Muscle layer of duodenum (tissue), 2 donors: ENCODE data around the gene DDX19B.
"Not testable (repeated sequence)": the region's sequence is repeated elsewhere in the genome, so short reads cannot be mapped to it uniquely, and the experiment has no call there.

Experiments used
- H3K27ac ChIP-seq: one replicate; pipeline ENCODE4 v1.7.0; 2013; ENCODE audit warnings: mild to moderate bottlenecking, low read length
- H3K27me3 ChIP-seq: one replicate; pipeline ENCODE4 v1.7.0; 2013; ENCODE audit warnings: low read depth, mild to moderate bottlenecking, control low read depth, low read length
- H3K36me3 ChIP-seq, 2 donors: one replicate each; pipeline ENCODE4 v1.7.0; 2013; ENCODE audit warnings: low read length in 2 of 2, control low read depth in 1 of 2, mild to moderate bottlenecking in 1 of 2; ENCODE audit not compliant: insufficient read depth in 2 of 2, control insufficient read depth in 1 of 2
- H3K4me1 ChIP-seq, 2 donors: one replicate each; pipeline ENCODE4 v1.7.0; 2013; ENCODE audit warnings: low read length in 2 of 2, mild to moderate bottlenecking in 2 of 2, control low read depth in 1 of 2, moderate library complexity in 1 of 2; ENCODE audit not compliant: insufficient read depth in 2 of 2, control insufficient read depth in 1 of 2
- H3K4me3 ChIP-seq, 2 donors: one replicate each; pipeline ENCODE4 v1.7.0; 2013; ENCODE audit warnings: low read length in 2 of 2, low read depth in 1 of 2, mild to moderate bottlenecking in 1 of 2
- H3K9me3 ChIP-seq, 2 donors: one replicate each; pipeline ENCODE4 v1.7.0; 2013; ENCODE audit warnings: low read length in 2 of 2, control low read depth in 1 of 2, mild to moderate bottlenecking in 1 of 2; ENCODE audit not compliant: control insufficient read depth in 1 of 2
- donor health status: healthy.

Gene DDX19B

GRCh38 chr16:70289229-70290094 is 9.5 kb upstream of the DDX19B start, which contains the start of gene AARS1:
AARS1 (minus strand) TSS chr16:70289506; CDS start chr16:70282763, 6,743 bp downstream.
- no peaks in the 10 kb centered on the region for H3K27me3 ChIP-seq
- peak within 1 kb of the TSS; percentile 81 to 82 for H3K4me3 ChIP-seq
- peak within 1 kb of the TSS; percentile 95 for H3K27ac ChIP-seq
- H3K4me1 ChIP-seq: no peaks in the 10 kb centered on the region
- peaks cover 3 to 6% of the 10 kb centered on the region in 2 donors for H3K36me3 ChIP-seq
- no peaks in the 10 kb centered on the region for H3K9me3 ChIP-seq

- no peak overlapping the region for H3K27ac ChIP-seq
- H3K36me3 ChIP-seq: peaks cover 0 to 6% of the 10 kb centered on the region in 2 donors
- no peak overlapping the region for H3K4me3 ChIP-seq
- no peaks in the 10 kb centered on the region for H3K9me3 ChIP-seq
- no peaks in the 10 kb centered on the region for H3K4me1 ChIP-seq
- no peaks in the 10 kb centered on the region for H3K27me3 ChIP-seq
These were observed 8.0 kb upstream of the DDX19B start for GRCh38 chr16:70290949-70291519.

DNA sequence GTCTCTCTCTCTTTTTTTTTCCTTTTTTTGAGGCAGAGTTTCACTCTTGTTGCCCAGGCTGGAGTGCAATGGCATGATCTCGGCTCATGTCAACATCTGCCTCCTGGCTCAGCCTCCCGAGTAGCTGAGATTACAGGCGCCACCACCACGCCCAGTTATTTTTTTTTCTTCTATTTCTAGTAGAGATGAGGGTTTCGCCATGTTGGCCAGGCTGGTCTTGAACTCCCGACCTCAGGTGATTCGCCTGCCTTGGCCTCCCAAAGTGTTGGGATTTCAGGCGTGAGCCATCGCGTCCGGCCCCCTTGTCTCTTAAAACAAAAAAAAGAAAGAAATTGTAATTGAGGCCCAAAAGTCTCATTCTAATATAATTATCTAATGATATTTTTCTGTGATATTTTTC is 6.8 kb upstream of the DDX19B start:
- not testable (repeated sequence) for H3K27ac ChIP-seq, H3K9me3 ChIP-seq, H3K36me3 ChIP-seq, H3K4me3 ChIP-seq, H3K27me3 ChIP-seq, H3K4me1 ChIP-seq

GRCh38 chr16:70294385-70295025 is 4.5 kb upstream of the DDX19B start:
- no peaks in the 10 kb centered on the region for H3K27me3 ChIP-seq
- H3K36me3 ChIP-seq: no peaks in the 10 kb centered on the region
- H3K9me3 ChIP-seq: no peaks in the 10 kb centered on the region
- no peaks in the 10 kb centered on the region for H3K4me1 ChIP-seq
- no peak overlapping the region for H3K27ac ChIP-seq
- H3K4me3 ChIP-seq: no peak overlapping the region

GRCh38 chr16:70295634-70296033 is 3.4 kb upstream of the DDX19B start:
- no peak overlapping the region for H3K4me3 ChIP-seq

GRCh38 chr16:70301121-70301520 is 2.1 kb downstream of the DDX19B start:
- Histone ChIP-seq H3K4me1 (peaks cover 0 to 6% of the 10 kb centered on the region in 2 donors), H3K9me3 (peaks cover 0 to 6% of the 10 kb centered on the region in 2 donors), H3K36me3 (peaks cover 0 to 16% of the 10 kb centered on the region in 2 donors), H3K27me3 (no peaks in the 10 kb centered on the region), H3K27ac (no peak overlapping the region), H3K4me3 (no peak overlapping the region)

More at GRCh38 chr16:70295634-70296033, 3.4 kb upstream of the DDX19B start:
- peaks cover 0 to 4% of the 10 kb centered on the region in 2 donors for H3K36me3 ChIP-seq
- H3K9me3 ChIP-seq: no peaks in the 10 kb centered on the region
- no peaks in the 10 kb centered on the region for H3K27me3 ChIP-seq
- H3K27ac ChIP-seq: no peak overlapping the region
- H3K4me1 ChIP-seq: peaks cover 0 to 6% of the 10 kb centered on the region in 2 donors

- H3K27ac ChIP-seq: no peak overlapping the region
- H3K36me3 ChIP-seq: peaks cover 0 to 16% of the 10 kb centered on the region in 2 donors
- peaks cover 0 to 6% of the 10 kb centered on the region in 2 donors for H3K9me3 ChIP-seq
- H3K27me3 ChIP-seq: no peaks in the 10 kb centered on the region
- peaks cover 0 to 6% of the 10 kb centered on the region in 2 donors for H3K4me1 ChIP-seq
- H3K4me3 ChIP-seq: no peak overlapping the region
These were observed 3.8 kb downstream of the DDX19B start for GRCh38 chr16:70302745-70303144.

- Histone ChIP-seq H3K4me3 (no peak overlapping the region), H3K9me3 (peaks cover 0 to 6% of the 10 kb centered on the region in 2 donors), H3K36me3 (peaks cover 0 to 16% of the 10 kb centered on the region in 2 donors), H3K27ac (no peak overlapping the region), H3K27me3 (no peaks in the 10 kb centered on the region), H3K4me1 (peaks cover 0 to 3% of the 10 kb centered on the region in 2 donors)
These were observed 6.0 kb downstream of the DDX19B start for GRCh38 chr16:70304892-70305448.

- H3K36me3 ChIP-seq: peaks cover 0 to 4% of the 10 kb centered on the region in 2 donors
- H3K9me3 ChIP-seq: no peaks in the 10 kb centered on the region
- H3K4me1 ChIP-seq: no peaks in the 10 kb centered on the region
- no peak overlapping the region for H3K4me3 ChIP-seq
- no peak overlapping the region for H3K27ac ChIP-seq
- H3K27me3 ChIP-seq: no peaks in the 10 kb centered on the region
These were observed 7.9 kb downstream of the DDX19B start for GRCh38 chr16:70306880-70307279.

- not testable (repeated sequence) for H3K27ac ChIP-seq, H3K36me3 ChIP-seq, H3K4me1 ChIP-seq, H3K4me3 ChIP-seq, H3K27me3 ChIP-seq, H3K9me3 ChIP-seq
These were observed 8.7 kb downstream of the DDX19B start for GRCh38 chr16:70307726-70308125.

DNA sequence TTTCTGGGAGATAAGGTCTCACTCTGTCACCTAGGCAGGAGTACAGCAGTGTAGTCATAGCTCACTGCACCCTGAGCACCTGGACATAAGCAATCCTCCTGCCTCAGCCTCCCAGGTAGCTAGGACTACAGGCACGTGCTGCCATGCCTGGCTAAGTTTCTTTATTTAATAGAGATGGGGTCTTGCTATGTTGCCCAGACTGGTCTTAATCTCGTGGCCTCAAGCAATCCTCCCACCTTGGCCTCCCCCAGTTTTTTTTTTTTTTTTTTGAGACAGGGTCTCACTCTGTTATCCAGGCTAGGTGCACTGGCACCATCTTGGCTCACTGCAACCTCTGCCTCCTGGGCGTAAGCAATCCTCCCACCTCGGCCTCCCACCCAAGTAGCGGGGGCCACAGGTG is 21.1 kb downstream of the DDX19B start:
- peaks cover 17 to 55% of the 10 kb centered on the region in 2 donors for H3K36me3 ChIP-seq
- H3K27ac ChIP-seq: no peak overlapping the region
- H3K4me1 ChIP-seq: no peaks in the 10 kb centered on the region
- H3K4me3 ChIP-seq: no peak overlapping the region
- H3K27me3 ChIP-seq: no peaks in the 10 kb centered on the region
- H3K9me3 ChIP-seq: no peaks in the 10 kb centered on the region
